Measurements from ENCODE around the gene RAPGEF4. TPM values are rescaled to one million over a fixed set of nuclear protein-coding genes. Genes with fewer than 3 reads are reported as not detected.

The RAPGEF4 gene
- total RNA-seq, 1 experiment from 2014 or later, result 1.4 TPM

GRCh38 chr2:173058673-173059072 is 323.0 kb downstream of the RAPGEF4 start:
- Histone ChIP-seq H2BK15ac (ENCODE audit: low read depth, low read length) (no peak overlapping the region), H2BK12ac (ENCODE audit: insufficient read length, low read depth, low read length) (no peak overlapping the region), H2BK120ac (ENCODE audit: low read depth, low read length, poor library complexity, severe bottlenecking) (no peak overlapping the region), H3K79me2 (ENCODE audit: insufficient read depth, low read length) (no peaks in the 10 kb centered on the region), H4K5ac (ENCODE audit: insufficient read length, low read depth, low read length) (no peak overlapping the region), H3K18ac (ENCODE audit: insufficient read length, low read depth, low read length) (no peak overlapping the region), H3K4ac (ENCODE audit: low read depth, low read length) (no peak overlapping the region), H3K56ac (ENCODE audit: insufficient read length, low read depth, low read length) (no peak overlapping the region), H3K14ac (ENCODE audit: insufficient read depth, low read length) (no peak overlapping the region), H3T11ph (ENCODE audit: low read length) (no peak overlapping the region), H3K9me3 (ENCODE audit: control insufficient read depth, low read depth, low read length) (no peaks in the 10 kb centered on the region), H2AK5ac (ENCODE audit: insufficient read length, low read length) (no peak overlapping the region), H3K27me3 (ENCODE audit: insufficient read depth, low read length) (no peaks in the 10 kb centered on the region), H4K8ac (replicated peaks; ENCODE audit: insufficient read length, low read depth, low read length) (no peak overlapping the region), H3K27ac (ENCODE audit: insufficient read length, low read depth, low read length) (no peak overlapping the region), H3K4me1 (ENCODE audit: insufficient read depth, low read length) (no peaks in the 10 kb centered on the region), H4K20me1 (ENCODE audit: control insufficient read depth, insufficient read depth, insufficient read length) (no peaks in the 10 kb centered on the region), H3K9ac (ENCODE audit: extremely low read depth, insufficient read length, low read length) (no peak overlapping the region), H4K91ac (ENCODE audit: insufficient read length, low read depth, low read length) (no peak overlapping the region), H3K4me2 (ENCODE audit: insufficient read depth, insufficient read length, low read length) (no peak overlapping the region), H2AFZ (ENCODE audit: low read length) (no peak overlapping the region), H3K79me1 (ENCODE audit: insufficient read depth, low read depth, low read length, poor library complexity, severe bottlenecking) (no peaks in the 10 kb centered on the region), H3K23me2 (ENCODE audit: insufficient read length, low read depth, low read length, poor library complexity, severe bottlenecking) (no peaks in the 10 kb centered on the region), H2BK5ac (ENCODE audit: insufficient read length, low read length) (no peak overlapping the region), H3K23ac (ENCODE audit: insufficient read length, low read depth, low read length) (no peak overlapping the region), H2BK20ac (ENCODE audit: low read depth, low read length, poor library complexity, severe bottlenecking) (no peak overlapping the region)
- no CpG with 5 or more reads among the region's 2 CpGs for WGBS (ENCODE audit: extremely low coverage, insufficient read length, low lambda C conversion rate)
- DNase-seq, result no peak
- H3K27ac Mint-ChIP-seq, result no peak overlapping the region
- H3K9me3 Mint-ChIP-seq, result peaks cover 4 to 6% of the 10 kb centered on the region in 2 experiments
- H3K27me3 Mint-ChIP-seq (ENCODE audit: low read depth), result peaks cover 9% of the 10 kb centered on the region; the same call in 1 of the 2 replicates
- H3K36me3 Mint-ChIP-seq (ENCODE audit: insufficient read depth in 1 of 3, low read depth in 3 of 3), result peaks cover 0 to 4% (median 0%) of the 10 kb centered on the region in 3 experiments; a peak in 1 of 7 replicates
- H3K4me3 Mint-ChIP-seq, result no peak overlapping the region
- peaks cover 7 to 8% of the 10 kb centered on the region in 2 experiments for H3K4me1 Mint-ChIP-seq
- TF ChIP-seq, protein P1, sequence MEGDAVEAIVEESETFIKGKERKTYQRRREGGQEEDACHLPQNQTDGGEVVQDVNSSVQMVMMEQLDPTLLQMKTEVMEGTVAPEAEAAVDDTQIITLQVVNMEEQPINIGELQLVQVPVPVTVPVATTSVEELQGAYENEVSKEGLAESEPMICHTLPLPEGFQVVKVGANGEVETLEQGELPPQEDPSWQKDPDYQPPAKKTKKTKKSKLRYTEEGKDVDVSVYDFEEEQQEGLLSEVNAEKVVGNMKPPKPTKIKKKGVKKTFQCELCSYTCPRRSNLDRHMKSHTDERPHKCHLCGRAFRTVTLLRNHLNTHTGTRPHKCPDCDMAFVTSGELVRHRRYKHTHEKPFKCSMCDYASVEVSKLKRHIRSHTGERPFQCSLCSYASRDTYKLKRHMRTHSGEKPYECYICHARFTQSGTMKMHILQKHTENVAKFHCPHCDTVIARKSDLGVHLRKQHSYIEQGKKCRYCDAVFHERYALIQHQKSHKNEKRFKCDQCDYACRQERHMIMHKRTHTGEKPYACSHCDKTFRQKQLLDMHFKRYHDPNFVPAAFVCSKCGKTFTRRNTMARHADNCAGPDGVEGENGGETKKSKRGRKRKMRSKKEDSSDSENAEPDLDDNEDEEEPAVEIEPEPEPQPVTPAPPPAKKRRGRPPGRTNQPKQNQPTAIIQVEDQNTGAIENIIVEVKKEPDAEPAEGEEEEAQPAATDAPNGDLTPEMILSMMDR (conservative IDR thresholded peaks at IDR 0.05), result no peak
